Measurements from ENCODE around the gene PROM1. TPM values are rescaled to one million over a fixed set of nuclear protein-coding genes. Genes with fewer than 3 reads are reported as not detected.

Gene PROM1
- total and polyA plus RNA-seq, 7 donors, result 0.16 to 1.5 (median 0.84) TPM

- Histone ChIP-seq H3K27ac (no peak overlapping the region), H3K27me3 (ENCODE audit: insufficient read depth in 3 of 3, low read length in 2 of 3) (no peaks in the 10 kb centered on the region), H3K4me1 (peaks cover 26% of the 10 kb centered on the region), H3K4me3 (no peak overlapping the region), H3K9me3 (no peaks in the 10 kb centered on the region), H3K36me3 (ENCODE audit: insufficient read depth in 1 of 2, low read depth in 1 of 2) (no peaks in the 10 kb centered on the region)
- intact Hi-C loops (cut with DNase I), result no loop called here
- DNase-seq (no peak), ATAC-seq (no peak)
- WGBS, 3 donors, result 81 to 91% (median 85%) methylated on average over 5 of the region's 5 CpGs
- TF ChIP-seq CTCF (IDR thresholded peaks at IDR 0.05), result no peak
Observed at GRCh38 chr4:16122784-16123183, 39.0 kb upstream of the PROM1 start.

GRCh38 chr4:16122308-16122711, 38.5 kb upstream of the PROM1 start:
- Histone ChIP-seq H3K36me3 (ENCODE audit: insufficient read depth in 1 of 2, low read depth in 1 of 2) (no peaks in the 10 kb centered on the region), H3K4me3 (no peak overlapping the region), H3K4me1 (peaks cover 30% of the 10 kb centered on the region), H3K9me3 (no peaks in the 10 kb centered on the region), H3K27ac (no peak overlapping the region), H3K27me3 (ENCODE audit: insufficient read depth in 3 of 3, low read length in 2 of 3) (no peaks in the 10 kb centered on the region)
- intact Hi-C loops (cut with DNase I), result no loop called here
- peak; percentile 63 to 87 (median 78) for ATAC-seq
- no peak for TF ChIP-seq CTCF (IDR thresholded peaks at IDR 0.05)
- no peak for DNase-seq
- WGBS, 3 donors, result 36 to 58% (median 41%) methylated on average over 4 of the region's 4 CpGs

GRCh38 chr4:16120720-16121119, 36.9 kb upstream of the PROM1 start:
- intact Hi-C loops (cut with DNase I), result no loop called here
- Histone ChIP-seq H3K4me1 (peaks cover 46% of the 10 kb centered on the region), H3K27ac (no peak overlapping the region), H3K36me3 (ENCODE audit: insufficient read depth in 1 of 2, low read depth in 1 of 2) (no peaks in the 10 kb centered on the region), H3K4me3 (no peak overlapping the region), H3K9me3 (no peaks in the 10 kb centered on the region), H3K27me3 (ENCODE audit: insufficient read depth in 3 of 3, low read length in 2 of 3) (no peaks in the 10 kb centered on the region)
- no peak for TF ChIP-seq CTCF (IDR thresholded peaks at IDR 0.05)
- WGBS, 3 donors, result 90 to 99% (median 95%) methylated on average over 4 of the region's 4 CpGs
- no peak for DNase-seq
- ATAC-seq, result no peak

GRCh38 chr4:16119981-16120380, 36.2 kb upstream of the PROM1 start:
- intact Hi-C loops (cut with DNase I), result no loop called here
- WGBS, 3 donors, result 84 to 90% (median 88%) methylated on average over 4 of the region's 4 CpGs
- Histone ChIP-seq H3K4me3 (no peak overlapping the region), H3K36me3 (ENCODE audit: insufficient read depth in 1 of 2, low read depth in 1 of 2) (no peaks in the 10 kb centered on the region), H3K27me3 (ENCODE audit: insufficient read depth in 3 of 3, low read length in 2 of 3) (no peaks in the 10 kb centered on the region), H3K9me3 (no peaks in the 10 kb centered on the region), H3K27ac (no peak overlapping the region), H3K4me1 (peaks cover 53% of the 10 kb centered on the region)
- no peak for DNase-seq
- no peak for TF ChIP-seq CTCF (IDR thresholded peaks at IDR 0.05)
- no peak for ATAC-seq

GRCh38 chr4:16118090-16118489, 34.3 kb upstream of the PROM1 start:
- WGBS, 3 donors, result 19 to 24% (median 20%) methylated on average over 2 of the region's 2 CpGs
- ATAC-seq, result peak; percentile 69 to 87 (median 82)
- H3K27ac ChIP-seq, result peak overlapping the region; percentile 69
- no peaks in the 10 kb centered on the region for H3K27me3 ChIP-seq (ENCODE audit: insufficient read depth in 3 of 3, low read length in 2 of 3)
- DNase-seq, result no peak
- H3K4me3 ChIP-seq, result no peak overlapping the region
- no peak for TF ChIP-seq CTCF (IDR thresholded peaks at IDR 0.05)
- H3K4me1 ChIP-seq, result peaks cover 56% of the 10 kb centered on the region
- H3K9me3 ChIP-seq, result no peaks in the 10 kb centered on the region
- H3K36me3 ChIP-seq (ENCODE audit: insufficient read depth in 1 of 2, low read depth in 1 of 2), result no peaks in the 10 kb centered on the region
- intact Hi-C loops (cut with DNase I), result no loop called here
